Measurements from ENCODE around the gene CELSR1.
"Not testable (repeated sequence)": the region's sequence is repeated elsewhere in the genome, so short reads cannot be mapped to it uniquely, and the experiment has no call there.

The CELSR1 gene

DNA sequence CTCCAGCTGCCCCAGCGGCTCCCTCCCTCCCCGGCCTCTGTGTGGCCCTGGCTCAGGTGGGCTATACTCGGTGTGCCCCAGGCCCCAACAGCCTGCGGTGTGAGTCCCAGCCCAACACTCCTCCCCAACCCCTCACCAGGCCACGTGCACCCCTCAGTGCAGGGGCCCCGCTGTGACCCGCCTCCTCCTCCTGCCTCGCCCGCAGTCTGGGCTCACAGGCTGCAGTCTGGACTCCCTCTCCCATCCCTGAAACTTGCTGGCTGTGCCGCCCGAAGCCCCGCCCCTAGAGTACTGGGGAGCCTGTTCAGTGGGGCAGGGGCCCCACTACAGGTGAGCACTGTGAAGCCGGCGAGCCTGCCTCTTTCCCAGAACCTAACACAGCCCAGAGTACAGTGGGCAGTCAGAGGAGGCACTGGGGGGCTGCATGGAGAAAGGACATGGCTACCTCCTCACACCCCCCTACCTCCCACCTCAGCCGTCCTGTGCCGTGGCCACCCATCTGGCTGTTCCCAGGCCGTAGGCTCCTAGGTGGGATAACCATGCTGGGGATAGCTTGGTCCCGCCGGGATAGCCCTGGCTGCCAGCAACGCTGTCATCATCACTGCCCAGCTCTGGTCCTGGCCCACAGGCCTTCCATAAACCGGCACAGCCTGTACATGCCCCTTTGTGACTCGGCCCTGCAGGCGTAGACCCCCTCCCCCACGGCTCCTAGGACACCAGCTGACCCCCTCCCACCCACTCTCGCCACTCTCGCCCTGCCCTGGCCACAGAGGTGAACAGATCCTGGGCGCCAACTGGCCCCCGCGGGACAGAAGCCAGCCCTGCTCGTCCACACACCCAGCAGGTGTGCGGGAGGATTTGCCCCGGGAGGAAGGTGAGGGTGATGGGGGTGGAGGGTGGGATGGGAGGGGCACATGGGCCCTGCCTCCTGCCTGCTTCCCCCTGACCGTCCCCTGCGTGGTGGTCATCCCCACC lies 29.7 kb downstream of the CELSR1 start:
- H3K27ac ChIP-seq (ENCODE audit: low read length): no peak overlapping the region
- H3K27me3 ChIP-seq (ENCODE audit: control insufficient read depth in 1 of 2, insufficient read depth in 2 of 2, low read length in 2 of 2): peaks cover 0 to 3% of the 10 kb centered on the region in 2 donors
- no peaks in the 10 kb centered on the region for H3K9me3 ChIP-seq (ENCODE audit: control insufficient read depth in 2 of 2, low read length in 2 of 2)
- H3K4me3 ChIP-seq (ENCODE audit: low read length in 2 of 2): no peak overlapping the region
- no peaks in the 10 kb centered on the region for H3K4me1 ChIP-seq (ENCODE audit: control insufficient read depth, insufficient read depth, low read length)
- H3K9ac ChIP-seq (ENCODE audit: low read length in 2 of 2): no peak overlapping the region
- no peaks in the 10 kb centered on the region for H3K36me3 ChIP-seq (ENCODE audit: control insufficient read depth in 2 of 2, insufficient read depth in 2 of 2, low read length in 2 of 2)

DNA sequence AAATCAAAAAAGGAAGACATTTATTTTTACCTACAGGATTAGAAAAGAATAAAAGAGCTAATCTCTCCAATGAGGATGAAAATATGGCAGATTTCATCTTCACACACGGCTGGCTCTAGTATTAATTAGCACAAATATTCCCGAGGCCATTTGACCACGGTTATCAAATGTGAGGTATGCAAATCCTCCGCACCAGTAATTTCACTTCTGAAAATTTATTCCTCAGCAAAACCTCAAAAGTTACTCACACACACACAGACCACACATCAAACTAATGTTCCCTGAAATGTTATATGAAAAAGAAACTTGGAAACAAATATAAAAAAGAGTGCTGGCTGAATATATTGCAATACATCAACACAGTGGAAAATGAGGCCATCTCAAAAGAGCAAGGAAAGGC lies 32.8 kb downstream of the CELSR1 start:
- Histone ChIP-seq H3K27ac (ENCODE audit: low read length) (no peak overlapping the region), H3K27me3 (ENCODE audit: control insufficient read depth in 1 of 2, insufficient read depth in 2 of 2, low read length in 2 of 2) (peaks cover 0 to 6% of the 10 kb centered on the region in 2 donors), H3K9me3 (ENCODE audit: control insufficient read depth in 2 of 2, low read length in 2 of 2) (no peaks in the 10 kb centered on the region), H3K4me1 (ENCODE audit: control insufficient read depth, insufficient read depth, low read length) (no peaks in the 10 kb centered on the region), H3K9ac (ENCODE audit: low read length in 2 of 2) (no peak overlapping the region), H3K36me3 (ENCODE audit: control insufficient read depth in 2 of 2, insufficient read depth in 2 of 2, low read length in 2 of 2) (no peaks in the 10 kb centered on the region), H3K4me3 (ENCODE audit: low read length in 2 of 2) (no peak overlapping the region)

DNA sequence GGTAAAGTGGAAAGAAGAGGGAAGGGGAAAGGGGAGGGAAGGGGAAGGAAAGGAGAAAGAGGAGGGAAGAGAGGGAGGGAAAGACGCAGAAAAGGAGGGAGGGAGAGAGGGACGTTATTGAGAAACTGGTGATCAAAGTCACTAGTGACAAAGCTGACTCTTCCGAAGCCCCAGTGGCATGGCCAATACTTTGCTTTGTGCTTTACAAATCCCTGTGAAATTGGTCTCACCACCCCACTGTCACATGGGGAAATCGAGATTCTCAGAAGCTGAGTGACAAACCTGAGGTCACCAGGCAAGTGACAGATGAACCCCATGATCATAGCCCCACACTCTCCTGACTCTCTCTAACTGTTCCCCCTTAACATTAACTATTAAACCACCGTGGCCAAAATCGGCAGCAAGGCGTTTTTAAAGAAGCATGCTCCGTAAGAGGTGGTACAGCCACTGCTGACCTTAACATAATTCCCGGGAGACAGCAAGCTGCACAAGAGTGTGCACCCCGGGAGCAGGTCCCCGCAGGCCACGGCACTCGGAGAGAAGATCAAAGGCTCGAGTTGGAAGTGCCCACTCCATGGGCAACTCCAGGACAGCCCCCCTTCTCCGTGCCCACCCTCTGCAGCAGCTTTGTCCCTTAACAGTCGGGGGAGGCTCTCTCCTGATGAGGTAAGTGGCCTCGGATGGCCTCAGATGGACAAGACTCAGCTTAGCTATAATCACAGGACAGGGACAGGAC lies 34.8 kb downstream of the CELSR1 start:
- H3K4me1 ChIP-seq (ENCODE audit: control insufficient read depth, insufficient read depth, low read length): no peaks in the 10 kb centered on the region
- no peak overlapping the region for H3K9ac ChIP-seq (ENCODE audit: low read length in 2 of 2)
- H3K36me3 ChIP-seq (ENCODE audit: control insufficient read depth in 2 of 2, insufficient read depth in 2 of 2, low read length in 2 of 2): no peaks in the 10 kb centered on the region
- no peaks in the 10 kb centered on the region for H3K9me3 ChIP-seq (ENCODE audit: control insufficient read depth in 2 of 2, low read length in 2 of 2)
- H3K27me3 ChIP-seq (ENCODE audit: control insufficient read depth in 1 of 2, insufficient read depth in 2 of 2, low read length in 2 of 2): peaks cover 0 to 3% of the 10 kb centered on the region in 2 donors
- H3K27ac ChIP-seq (ENCODE audit: low read length): no peak overlapping the region
- H3K4me3 ChIP-seq (ENCODE audit: low read length in 2 of 2): no peak overlapping the region

DNA sequence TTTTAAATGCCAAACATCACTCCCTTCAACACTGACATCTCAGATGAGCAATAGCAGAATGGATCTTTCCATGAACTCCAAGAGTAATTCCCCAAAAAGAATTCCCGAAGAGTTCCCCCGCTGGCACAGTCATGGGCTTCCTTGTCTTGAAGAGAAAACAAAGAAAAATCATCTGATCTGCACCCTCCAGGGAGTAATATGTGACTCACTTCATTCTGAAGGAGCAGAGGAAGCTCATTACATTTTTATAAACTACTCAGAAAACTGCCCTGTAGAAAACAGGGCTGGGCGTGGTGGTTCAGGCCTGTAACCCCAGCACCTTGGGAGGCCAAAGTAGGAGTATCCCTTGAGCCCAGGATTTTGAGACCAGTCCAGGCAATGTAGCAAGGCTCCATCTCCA lies 35.7 kb downstream of the CELSR1 start:
- H3K36me3 ChIP-seq (ENCODE audit: control insufficient read depth in 2 of 2, insufficient read depth in 2 of 2, low read length in 2 of 2): no peaks in the 10 kb centered on the region
- H3K9me3 ChIP-seq (ENCODE audit: control insufficient read depth in 2 of 2, low read length in 2 of 2): no peaks in the 10 kb centered on the region
- H3K9ac ChIP-seq (ENCODE audit: low read length in 2 of 2): no peak overlapping the region
- no peak overlapping the region for H3K4me3 ChIP-seq (ENCODE audit: low read length in 2 of 2)
- no peaks in the 10 kb centered on the region for H3K4me1 ChIP-seq (ENCODE audit: control insufficient read depth, insufficient read depth, low read length)
- H3K27ac ChIP-seq (ENCODE audit: low read length): no peak overlapping the region
- H3K27me3 ChIP-seq (ENCODE audit: control insufficient read depth in 1 of 2, insufficient read depth in 2 of 2, low read length in 2 of 2): peaks cover 0 to 3% of the 10 kb centered on the region in 2 donors

DNA sequence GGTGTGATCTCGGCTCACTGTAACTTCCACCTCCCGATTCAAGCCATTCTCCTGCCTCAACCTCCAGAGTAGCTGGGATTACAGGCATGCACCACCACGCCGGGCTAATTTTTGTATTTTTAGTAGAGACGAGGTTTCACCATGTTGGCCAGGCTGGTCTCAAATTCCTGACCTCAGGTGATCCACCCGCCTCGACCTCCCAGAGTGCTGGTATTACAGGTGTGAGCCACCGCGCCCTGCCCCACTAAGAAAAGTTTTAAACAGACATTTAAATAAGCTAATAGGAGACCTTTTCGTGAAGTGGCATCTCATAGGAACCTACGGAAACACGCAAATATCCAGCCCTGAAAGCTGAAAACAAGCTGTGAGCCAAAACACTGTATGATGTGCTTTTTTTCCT lies 36.2 kb downstream of the CELSR1 start:
- not testable (repeated sequence) for H3K4me3 ChIP-seq (ENCODE audit: low read length in 2 of 2); H3K27me3 ChIP-seq (ENCODE audit: control insufficient read depth in 1 of 2, insufficient read depth in 2 of 2, low read length in 2 of 2); H3K9ac ChIP-seq (ENCODE audit: low read length in 2 of 2); H3K9me3 ChIP-seq (ENCODE audit: control insufficient read depth in 2 of 2, low read length in 2 of 2); H3K27ac ChIP-seq (ENCODE audit: low read length); H3K36me3 ChIP-seq (ENCODE audit: control insufficient read depth in 2 of 2, insufficient read depth in 2 of 2, low read length in 2 of 2); H3K4me1 ChIP-seq (ENCODE audit: control insufficient read depth, insufficient read depth, low read length)

DNA sequence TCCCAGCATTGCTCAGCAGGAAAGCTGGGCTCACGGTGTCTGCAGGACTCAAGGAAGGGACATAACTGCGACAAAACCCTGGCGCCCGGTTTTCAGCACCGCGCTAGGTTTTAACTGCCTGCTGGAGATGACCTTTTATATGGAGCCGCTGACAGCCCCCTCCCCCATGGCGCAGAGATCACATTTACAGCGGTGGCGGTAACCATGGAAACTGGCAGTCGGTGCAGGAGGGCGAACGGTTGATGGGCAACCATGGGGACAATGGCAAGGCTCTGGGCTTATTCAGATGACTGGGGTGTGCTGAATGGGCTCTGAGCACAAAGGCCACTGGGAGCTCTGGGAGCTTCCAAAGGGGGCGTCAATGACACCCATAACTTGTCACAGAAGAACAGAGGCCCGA lies 37.2 kb downstream of the CELSR1 start:
- H3K4me3 ChIP-seq (ENCODE audit: low read length in 2 of 2): no peak overlapping the region
- H3K9ac ChIP-seq (ENCODE audit: low read length in 2 of 2): no peak overlapping the region
- no peak overlapping the region for H3K27ac ChIP-seq (ENCODE audit: low read length)
- H3K36me3 ChIP-seq (ENCODE audit: control insufficient read depth in 2 of 2, insufficient read depth in 2 of 2, low read length in 2 of 2): no peaks in the 10 kb centered on the region
- peaks cover 0 to 3% of the 10 kb centered on the region in 2 donors for H3K27me3 ChIP-seq (ENCODE audit: control insufficient read depth in 1 of 2, insufficient read depth in 2 of 2, low read length in 2 of 2)
- no peaks in the 10 kb centered on the region for H3K4me1 ChIP-seq (ENCODE audit: control insufficient read depth, insufficient read depth, low read length)
- H3K9me3 ChIP-seq (ENCODE audit: control insufficient read depth in 2 of 2, low read length in 2 of 2): no peaks in the 10 kb centered on the region

DNA sequence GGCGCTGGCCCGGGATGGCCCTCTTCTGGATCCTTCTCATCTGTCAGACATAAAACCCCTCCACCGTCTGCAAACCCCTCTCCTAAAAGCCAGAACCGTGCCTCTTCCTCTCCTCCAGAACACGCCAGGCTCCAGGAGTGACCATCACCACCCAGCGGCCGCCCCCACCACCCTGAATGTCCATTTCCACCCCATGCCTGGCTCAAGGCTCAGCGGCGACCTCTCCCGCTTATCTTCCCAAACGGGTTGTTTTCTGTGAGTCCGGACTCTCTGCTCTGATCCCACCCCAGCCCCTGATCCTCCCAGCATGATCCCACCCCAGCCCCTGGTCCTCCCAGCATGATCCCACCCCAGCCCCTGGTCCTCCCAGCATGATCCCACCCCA lies 37.6 kb downstream of the CELSR1 start:
- H3K9ac ChIP-seq (ENCODE audit: low read length in 2 of 2): no peak overlapping the region
- H3K27ac ChIP-seq (ENCODE audit: low read length): no peak overlapping the region
- H3K9me3 ChIP-seq (ENCODE audit: control insufficient read depth in 2 of 2, low read length in 2 of 2): no peaks in the 10 kb centered on the region
- H3K27me3 ChIP-seq (ENCODE audit: control insufficient read depth in 1 of 2, insufficient read depth in 2 of 2, low read length in 2 of 2): peaks cover 0 to 3% of the 10 kb centered on the region in 2 donors
- no peak overlapping the region for H3K4me3 ChIP-seq (ENCODE audit: low read length in 2 of 2)
- no peaks in the 10 kb centered on the region for H3K36me3 ChIP-seq (ENCODE audit: control insufficient read depth in 2 of 2, insufficient read depth in 2 of 2, low read length in 2 of 2)
- no peaks in the 10 kb centered on the region for H3K4me1 ChIP-seq (ENCODE audit: control insufficient read depth, insufficient read depth, low read length)

DNA sequence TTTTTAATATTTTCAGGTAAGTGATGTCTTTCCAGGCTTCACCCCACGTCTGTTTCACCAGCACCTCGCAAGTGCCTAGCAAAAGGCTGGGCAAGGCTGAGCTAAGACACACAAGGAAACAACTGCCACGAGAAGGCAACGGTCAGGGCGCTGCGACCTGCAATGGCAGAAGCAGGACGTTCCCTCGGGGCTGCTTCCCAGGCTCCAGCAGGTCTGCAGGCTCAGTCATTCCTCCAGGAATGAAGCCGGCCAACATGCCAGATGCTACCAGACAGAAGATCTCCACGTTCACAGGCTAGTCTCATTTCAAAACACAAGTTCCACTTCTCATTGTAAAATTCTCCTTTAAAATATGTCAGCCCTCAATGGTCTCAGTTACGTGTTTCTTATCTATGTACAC lies 45.5 kb downstream of the CELSR1 start:
- H3K27ac ChIP-seq (ENCODE audit: low read length): no peak overlapping the region
- H3K4me3 ChIP-seq (ENCODE audit: low read length in 2 of 2): no peak overlapping the region
- H3K9me3 ChIP-seq (ENCODE audit: control insufficient read depth in 2 of 2, low read length in 2 of 2): no peaks in the 10 kb centered on the region

DNA sequence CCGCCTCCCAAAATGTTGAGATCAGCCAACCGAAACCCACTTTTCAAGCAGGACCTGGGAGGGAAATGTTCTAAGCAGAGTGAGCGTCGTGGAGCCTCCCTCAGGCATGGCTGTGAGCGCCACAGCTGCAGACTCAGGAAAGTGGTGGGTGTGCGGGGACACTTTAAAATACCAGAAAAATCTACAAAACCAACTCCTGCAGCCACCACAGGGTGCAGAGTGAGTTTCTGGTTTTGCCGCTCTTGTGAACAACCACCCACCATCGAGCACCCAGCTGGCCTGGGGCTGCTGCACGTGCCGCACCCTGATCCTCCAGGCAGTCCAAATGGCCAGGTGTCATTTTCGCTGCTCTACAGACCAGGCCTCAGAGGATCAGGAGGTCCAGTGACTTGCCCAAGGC lies 46.9 kb downstream of the CELSR1 start:
- no peaks in the 10 kb centered on the region for H3K4me1 ChIP-seq (ENCODE audit: control insufficient read depth, insufficient read depth, low read length)
- H3K27ac ChIP-seq (ENCODE audit: low read length): no peak overlapping the region
- no peak overlapping the region for H3K9ac ChIP-seq (ENCODE audit: low read length in 2 of 2)
- no peaks in the 10 kb centered on the region for H3K27me3 ChIP-seq (ENCODE audit: control insufficient read depth in 1 of 2, insufficient read depth in 2 of 2, low read length in 2 of 2)
- H3K4me3 ChIP-seq (ENCODE audit: low read length in 2 of 2): no peak overlapping the region
- no peaks in the 10 kb centered on the region for H3K36me3 ChIP-seq (ENCODE audit: control insufficient read depth in 2 of 2, insufficient read depth in 2 of 2, low read length in 2 of 2)
- H3K9me3 ChIP-seq (ENCODE audit: control insufficient read depth in 2 of 2, low read length in 2 of 2): no peaks in the 10 kb centered on the region

More for the DNA sequence above, 45.5 kb downstream of the CELSR1 start:
- Histone ChIP-seq H3K9ac (ENCODE audit: low read length in 2 of 2) (no peak overlapping the region), H3K27me3 (ENCODE audit: control insufficient read depth in 1 of 2, insufficient read depth in 2 of 2, low read length in 2 of 2) (no peaks in the 10 kb centered on the region), H3K4me1 (ENCODE audit: control insufficient read depth, insufficient read depth, low read length) (no peaks in the 10 kb centered on the region), H3K36me3 (ENCODE audit: control insufficient read depth in 2 of 2, insufficient read depth in 2 of 2, low read length in 2 of 2) (no peaks in the 10 kb centered on the region)

DNA sequence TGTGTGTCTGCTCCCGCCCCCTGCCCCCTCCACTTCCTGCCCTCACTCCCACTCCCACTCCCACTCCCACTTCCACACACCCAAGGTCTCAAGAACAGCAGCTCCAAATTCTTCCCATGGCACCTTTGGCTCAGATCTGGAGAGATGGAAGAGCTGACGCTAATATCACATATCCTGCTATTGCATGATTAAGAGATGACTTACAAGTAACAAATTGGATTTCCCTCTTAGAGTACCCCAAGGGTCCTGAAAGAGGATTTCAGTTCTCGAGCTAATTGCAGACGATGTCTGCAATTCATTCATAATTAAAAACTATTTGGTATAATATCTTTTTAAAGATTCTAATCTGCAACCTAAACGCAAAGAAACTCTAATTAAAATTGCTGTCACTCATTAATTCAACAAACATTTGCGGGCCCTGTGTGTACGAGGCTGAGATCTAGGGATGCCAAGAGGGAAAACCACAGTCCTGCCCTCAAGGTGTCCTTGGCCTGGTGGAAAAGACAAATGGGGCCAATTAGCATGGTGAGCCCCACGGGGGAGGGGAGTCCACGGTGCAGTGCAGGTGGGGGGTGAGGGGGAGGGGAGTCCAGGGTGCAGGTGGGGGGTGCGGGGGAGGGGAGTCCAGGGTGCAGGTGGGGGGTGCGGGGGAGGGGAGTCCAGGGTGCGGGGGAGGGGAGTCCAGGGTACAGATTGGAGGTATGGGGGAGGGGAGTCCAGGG lies 50.3 kb downstream of the CELSR1 start:
- Histone ChIP-seq H3K27ac (ENCODE audit: low read length) (no peak overlapping the region), H3K9me3 (ENCODE audit: control insufficient read depth in 2 of 2, low read length in 2 of 2) (peaks cover 5 to 7% of the 10 kb centered on the region in 2 donors), H3K4me3 (ENCODE audit: low read length in 2 of 2) (no peak overlapping the region), H3K4me1 (ENCODE audit: control insufficient read depth, insufficient read depth, low read length) (no peaks in the 10 kb centered on the region), H3K27me3 (ENCODE audit: control insufficient read depth in 1 of 2, insufficient read depth in 2 of 2, low read length in 2 of 2) (peaks cover 2 to 4% of the 10 kb centered on the region in 2 donors), H3K36me3 (ENCODE audit: control insufficient read depth in 2 of 2, insufficient read depth in 2 of 2, low read length in 2 of 2) (no peaks in the 10 kb centered on the region), H3K9ac (ENCODE audit: low read length in 2 of 2) (no peak overlapping the region)
